NCI-H1417 treated with DMSO at 0.1 percent for 48 hours (cell line): Measurements from ENCODE around the gene KNG1.
"Not testable (repeated sequence)": the region's sequence is repeated elsewhere in the genome, so short reads cannot be mapped to it uniquely, and the experiment has no call there.

Experiments
- DNase-seq: peaks from one replicate; lab custom pipeline; 2025; lab: John Stamatoyannopoulos, UW

KNG1 gene

DNA sequence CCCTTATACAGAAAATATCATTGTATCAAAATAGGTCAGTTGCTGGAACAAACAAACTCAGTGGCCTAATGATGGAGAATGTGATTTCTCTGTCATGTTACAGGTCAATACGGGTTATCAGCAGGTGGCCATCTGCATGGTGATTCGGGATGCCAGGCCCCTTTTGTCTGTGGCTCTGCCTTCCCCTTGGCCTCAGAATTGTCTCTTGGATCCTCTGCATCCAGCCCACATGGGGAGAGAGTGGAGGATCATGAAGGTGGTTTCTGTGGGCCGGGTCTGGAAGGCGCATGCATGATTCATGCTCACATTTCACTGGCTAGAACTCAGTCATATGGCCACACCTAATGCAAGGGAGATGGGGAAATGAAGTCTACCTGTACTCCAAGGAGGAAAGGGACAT is 6.5 kb upstream of the KNG1 start:
- not testable (repeated sequence) for DNase-seq

DNA sequence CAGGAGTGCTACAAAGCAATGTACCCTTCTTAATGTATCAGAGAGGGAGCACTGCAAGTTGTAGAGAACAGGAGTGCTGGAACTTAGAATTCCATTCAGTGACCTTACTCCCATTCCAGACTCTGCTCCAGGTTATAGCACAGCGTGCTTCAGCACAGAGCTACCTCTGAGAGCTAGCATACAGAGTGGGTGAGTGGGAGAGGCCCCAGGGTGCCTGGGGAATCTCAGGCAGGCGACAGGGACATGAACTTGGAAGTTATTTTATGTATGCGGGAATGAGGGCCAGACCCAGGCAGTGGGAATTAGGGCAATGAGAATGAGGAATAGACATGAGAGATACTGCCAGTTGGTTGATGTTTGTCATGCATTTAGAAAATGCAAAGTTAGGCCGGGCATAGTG is 3.7 kb upstream of the KNG1 start:
- no peak for DNase-seq

DNA sequence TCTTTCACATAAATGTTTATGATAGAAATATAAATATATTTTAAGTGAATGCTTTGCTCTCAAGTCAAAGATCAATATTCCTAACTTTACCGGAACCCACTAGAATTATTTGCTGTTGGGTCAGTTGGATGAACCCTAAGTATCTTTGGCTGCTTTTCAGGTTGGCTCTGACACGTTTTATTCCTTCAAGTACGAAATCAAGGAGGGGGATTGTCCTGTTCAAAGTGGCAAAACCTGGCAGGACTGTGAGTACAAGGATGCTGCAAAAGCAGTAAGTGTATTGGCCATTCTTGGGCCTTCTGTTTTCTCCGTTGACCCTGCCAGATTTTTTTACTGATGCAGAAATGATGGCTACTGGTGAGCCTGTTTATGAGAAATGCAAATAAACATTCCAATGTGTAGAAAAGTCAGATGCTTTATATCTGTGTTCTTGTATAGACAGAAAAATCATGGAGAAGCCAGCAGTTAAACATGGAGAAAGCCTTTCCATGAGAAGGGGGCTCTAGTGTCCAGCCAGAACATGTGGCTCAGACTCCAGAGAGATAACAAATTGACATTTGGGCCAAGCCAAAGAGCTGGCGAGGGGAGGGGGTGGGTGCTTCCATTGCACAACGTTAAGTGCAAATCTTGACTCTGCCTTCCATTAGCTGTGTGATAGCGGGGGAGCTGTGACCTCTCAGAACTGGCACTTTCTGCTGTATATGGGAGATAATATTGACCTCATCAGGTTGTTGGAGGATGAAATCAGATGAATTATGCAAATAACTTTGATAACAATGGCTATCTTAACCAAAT is 3.0 kb downstream of the KNG1 start:
- no peak for DNase-seq

DNA sequence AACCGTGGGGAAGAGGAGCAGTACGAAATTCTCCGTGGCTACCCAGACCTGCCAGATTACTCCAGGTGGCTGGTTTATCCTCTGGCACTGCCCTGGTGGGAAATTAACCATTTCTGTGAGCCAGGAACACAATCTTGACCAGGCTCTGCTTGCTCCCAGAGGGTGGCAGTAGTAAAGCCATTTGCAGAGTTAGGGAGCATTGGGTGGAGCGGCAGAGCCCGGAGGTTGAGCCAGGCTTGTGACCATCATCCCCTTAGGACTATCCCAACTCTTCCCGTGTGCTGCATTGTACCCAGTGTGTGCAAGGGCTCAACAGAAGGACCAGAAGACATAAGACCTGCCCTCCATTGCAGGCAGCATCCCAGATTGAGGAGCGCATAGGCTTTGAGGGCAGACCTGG is 5.3 kb downstream of the KNG1 start:
- no peak for DNase-seq

DNA sequence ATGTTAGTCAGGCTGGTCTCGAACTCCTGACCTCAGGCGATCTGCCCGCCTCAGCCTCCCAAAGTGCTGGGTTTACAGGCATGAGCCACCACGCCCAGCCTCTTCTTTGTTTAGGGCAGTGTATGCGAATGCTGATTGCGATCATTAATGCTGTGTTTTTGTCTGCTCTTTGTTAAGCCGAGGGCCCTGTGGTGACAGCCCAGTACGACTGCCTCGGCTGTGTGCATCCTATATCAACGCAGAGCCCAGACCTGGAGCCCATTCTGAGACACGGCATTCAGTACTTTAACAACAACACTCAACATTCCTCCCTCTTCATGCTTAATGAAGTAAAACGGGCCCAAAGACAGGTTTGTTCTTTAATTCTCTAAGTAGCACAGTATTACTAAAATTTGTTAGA is 7.8 kb downstream of the KNG1 start:
- no peak for DNase-seq

DNA sequence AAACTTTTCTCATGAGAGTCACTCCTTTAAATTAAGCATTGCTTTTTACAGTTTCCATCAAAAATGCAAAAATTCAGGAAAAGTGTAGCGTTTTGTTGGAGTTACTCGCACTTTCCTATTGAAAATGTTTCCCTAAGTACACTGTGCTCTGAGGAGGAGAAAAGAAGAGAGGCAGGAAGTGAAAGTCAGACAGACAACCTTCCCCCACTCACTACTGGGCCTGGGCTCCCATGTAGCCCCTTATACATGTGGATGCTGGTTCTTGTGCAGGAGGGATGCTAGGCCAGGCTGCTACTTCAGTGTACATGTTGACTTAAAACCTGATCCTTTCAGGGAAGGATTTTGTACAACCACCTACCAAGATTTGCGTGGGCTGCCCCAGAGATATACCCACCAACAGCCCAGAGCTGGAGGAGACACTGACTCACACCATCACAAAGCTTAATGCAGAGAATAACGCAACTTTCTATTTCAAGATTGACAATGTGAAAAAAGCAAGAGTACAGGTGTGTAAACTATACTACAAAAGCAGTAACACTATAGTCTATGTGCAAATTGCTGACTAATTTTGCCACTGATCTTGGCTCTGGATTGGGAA is 15.1 kb downstream of the KNG1 start:
- DNase-seq, result no peak

DNA sequence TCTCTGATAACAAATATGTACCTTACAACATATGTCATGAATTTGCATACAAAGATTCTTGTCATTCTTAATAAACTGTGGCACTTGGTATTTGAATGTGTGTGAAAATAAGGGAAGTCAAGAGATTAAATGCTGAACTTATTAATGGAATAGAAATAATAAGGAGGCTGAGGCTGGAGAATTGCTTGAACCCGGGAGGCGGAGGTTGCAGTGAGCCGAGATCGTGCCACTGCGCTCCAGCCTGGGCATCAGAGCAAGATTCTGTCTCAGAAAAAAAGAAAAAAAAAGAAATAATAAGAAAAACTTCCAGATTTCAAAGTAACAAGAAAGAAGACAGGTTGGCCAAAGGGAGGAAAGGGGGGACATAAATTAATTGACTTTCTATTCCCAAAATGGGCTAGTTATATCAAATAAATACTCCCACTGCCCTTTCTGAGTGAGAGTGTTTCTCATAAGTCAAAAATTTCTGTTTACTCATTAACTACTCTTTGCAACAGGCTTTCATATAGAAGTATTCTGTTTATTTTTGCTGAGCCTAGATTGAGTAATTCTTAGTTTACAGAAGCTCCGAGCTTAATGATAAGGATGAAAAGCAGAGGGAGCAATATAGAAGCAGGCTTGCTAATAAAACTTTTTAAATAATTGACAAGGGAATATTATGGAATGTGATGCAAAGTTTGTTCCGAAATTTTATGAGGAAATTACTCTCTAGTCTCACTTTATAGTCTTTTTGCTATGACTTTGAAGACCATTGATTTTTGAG is 25.6 kb downstream of the KNG1 start:
- no peak for DNase-seq

DNA sequence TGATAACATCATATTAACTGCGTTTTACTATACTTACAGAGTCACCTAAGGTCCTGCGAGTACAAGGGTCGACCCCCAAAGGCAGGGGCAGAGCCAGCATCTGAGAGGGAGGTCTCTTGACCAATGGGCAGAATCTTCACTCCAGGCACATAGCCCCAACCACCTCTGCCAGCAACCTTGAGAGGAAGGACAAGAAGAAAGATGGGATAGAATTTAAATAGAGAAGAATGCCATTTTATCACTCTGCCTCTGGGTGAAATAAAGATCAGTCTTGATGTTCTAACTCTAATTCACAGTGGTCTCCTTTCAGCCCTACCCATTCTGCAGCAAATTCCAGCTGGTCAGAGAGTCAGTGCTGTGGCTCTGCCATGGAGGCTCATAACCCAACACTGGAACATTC is 26.5 kb downstream of the KNG1 start:
- DNase-seq, result no peak

DNA sequence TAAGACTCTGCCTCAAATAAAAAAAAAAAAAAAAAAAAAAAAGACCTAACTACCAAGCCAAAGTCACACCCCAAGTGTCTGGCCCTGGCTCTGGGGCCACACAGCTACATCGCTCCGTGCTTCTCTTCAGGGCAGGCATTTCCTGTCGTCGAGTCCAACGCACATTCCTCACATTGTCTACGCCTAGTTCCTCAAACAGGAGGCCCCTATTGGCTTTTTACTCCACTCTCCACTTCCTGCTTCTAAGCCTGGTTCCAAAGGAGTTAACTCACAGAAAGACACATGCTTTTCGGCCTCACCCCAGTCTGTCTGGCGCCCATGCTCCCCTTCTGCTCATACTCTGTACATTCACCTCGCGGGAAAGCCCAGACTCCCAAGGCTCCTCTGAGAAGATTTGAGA is 28.8 kb downstream of the KNG1 start:
- no peak for DNase-seq

DNA sequence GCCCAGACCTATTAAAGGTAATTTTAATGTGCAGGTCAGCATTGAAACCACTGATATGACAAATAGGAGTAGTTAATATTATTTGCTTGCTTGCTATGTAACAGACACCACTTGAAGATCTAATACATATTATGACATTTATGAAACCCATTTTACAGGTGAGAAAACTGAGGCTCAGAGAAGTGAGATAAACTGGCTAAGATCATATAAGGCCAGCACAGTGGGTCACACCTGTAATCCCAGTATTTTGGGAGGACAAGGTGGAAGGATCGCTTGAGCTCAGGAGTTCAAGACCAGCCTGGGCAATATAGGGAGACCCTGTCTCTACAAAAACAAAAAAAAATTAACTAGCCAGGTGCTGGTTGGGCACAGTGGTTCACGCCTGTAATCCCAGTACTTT is 33.2 kb downstream of the KNG1 start:
- no peak for DNase-seq

DNA sequence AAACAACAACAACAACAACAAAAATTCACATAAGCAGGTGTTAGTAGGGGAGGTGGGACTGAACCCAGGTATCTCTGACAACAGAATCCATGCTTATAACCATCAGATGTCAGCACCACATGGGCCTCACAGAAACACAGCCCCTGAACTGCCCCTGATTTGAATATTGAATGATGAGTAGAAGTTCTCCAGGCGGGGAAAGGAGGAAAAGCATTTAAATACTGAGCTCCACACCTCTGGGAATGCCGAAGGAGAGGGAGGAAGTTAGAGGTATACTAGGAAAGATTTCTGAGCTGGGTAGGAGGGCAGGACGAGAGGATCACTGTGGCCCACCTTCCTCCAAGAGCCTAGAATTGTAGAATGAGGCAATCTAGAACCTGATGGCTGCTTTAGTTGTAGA is 34.3 kb downstream of the KNG1 start:
- DNase-seq, result no peak

DNA sequence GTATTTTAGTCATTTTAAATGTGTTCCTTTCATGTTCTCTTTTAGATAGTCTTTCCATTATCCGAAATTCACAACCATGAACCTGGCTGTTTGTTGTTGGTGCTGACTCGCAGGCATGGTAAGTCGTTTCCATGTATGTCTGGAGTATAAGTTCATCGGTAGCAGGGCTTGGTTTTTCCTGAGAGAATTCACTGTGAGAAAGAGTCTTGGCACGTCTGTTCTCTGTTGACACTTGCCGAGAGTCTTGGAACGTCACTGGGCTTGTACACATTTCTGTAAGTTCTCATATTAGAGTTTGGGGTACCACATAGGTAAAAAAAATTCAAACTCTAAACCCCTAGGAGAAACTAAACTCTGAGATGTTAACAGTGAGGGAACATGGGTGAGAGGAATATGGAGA is 36.8 kb downstream of the KNG1 start:
- no peak for DNase-seq

DNA sequence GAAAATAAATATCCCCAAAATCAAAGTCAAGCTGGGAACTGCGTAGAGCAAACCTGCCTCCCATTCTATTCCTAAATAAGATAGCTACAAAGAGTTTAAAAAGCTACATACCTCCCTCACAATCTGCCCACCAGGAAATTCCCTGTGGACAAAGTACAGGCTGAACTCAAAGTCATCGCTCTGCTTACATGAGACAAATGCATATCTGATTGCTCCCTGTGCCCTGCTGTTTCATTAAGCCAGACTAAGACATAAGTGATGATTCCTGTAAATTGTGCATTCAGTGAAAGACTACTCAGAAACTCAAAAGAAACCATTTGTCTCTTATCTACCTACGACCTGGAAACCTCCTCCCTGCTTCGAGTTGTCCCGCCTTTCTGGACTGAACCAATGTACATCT is 37.7 kb downstream of the KNG1 start:
- no peak for DNase-seq

DNA sequence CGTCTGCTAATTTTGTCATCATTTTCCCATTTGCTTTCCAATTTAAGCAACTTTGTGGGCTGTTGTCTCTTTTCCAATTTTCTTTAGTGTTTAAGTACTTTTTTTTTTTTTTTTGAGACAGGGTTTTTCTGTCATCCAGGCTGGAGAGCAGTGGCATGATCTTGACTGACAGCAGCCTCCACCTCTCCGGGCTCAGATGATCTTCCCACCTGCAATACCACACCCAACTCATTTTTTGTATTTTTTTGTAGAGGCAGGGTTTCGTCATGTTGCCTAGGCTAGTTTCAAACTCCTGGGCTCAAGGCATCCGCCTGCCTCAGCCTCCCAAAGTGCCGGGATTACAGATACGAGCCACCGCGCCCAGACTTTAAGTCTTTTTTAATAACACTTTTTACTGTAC is 40.1 kb downstream of the KNG1 start:
- DNase-seq, result no peak

DNA sequence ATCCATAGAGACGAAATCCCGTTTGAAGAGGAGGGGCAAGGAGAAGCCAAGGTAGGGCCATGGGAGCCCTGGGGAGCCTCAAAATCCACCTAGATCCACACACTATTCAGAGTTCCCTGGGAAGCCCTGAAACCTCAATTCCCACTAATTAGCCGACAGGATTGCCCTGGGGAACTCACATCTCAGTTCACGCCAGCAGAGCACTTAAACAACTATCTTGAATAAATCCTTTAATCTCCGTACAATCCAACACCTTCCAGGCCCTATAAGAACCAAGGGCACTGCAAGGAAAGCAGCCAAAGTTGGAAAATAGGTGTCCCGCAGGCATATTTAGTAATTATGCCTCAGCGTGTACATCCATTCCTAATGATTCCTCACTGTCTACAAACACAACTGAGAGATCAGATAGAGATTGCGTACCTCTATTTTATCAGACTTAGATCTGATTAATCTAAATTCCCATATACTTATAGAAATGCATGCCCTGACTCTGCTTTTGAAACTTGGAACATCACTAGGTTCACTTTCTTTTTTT is 40.6 kb downstream of the KNG1 start:
- no peak for DNase-seq

DNA sequence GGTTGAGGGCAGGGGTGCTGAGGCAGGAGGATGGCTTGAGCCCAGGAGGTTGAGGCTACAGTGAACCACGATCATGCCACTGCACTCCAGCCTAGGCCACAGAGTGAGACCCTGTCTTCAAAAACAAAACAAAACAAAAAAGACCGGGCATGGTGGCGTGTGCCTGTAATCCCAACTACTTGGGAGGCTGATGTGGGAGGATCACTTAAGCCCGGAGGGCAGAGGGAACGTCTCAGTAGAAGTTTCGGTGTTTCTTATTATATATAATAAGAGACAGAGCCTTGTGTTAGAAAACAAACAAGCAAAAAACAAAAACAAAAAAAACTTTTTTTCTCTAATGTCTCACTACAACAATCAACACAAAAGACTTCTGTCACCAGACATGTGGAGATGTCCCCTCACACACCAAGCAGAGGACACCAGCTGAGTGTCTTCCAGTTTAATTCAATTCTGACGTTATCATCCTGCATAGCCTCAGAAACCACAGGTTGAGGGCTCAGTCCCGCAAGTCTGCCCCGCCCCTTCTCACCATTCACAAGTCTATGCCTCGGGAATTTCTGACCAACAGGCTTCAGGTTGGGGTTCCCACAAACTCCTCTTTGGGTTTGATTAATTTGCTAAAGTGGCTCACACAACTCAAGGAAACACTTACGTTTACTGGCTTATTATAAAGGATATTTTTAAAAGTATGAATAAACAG is 42.2 kb downstream of the KNG1 start:
- no peak for DNase-seq

DNA sequence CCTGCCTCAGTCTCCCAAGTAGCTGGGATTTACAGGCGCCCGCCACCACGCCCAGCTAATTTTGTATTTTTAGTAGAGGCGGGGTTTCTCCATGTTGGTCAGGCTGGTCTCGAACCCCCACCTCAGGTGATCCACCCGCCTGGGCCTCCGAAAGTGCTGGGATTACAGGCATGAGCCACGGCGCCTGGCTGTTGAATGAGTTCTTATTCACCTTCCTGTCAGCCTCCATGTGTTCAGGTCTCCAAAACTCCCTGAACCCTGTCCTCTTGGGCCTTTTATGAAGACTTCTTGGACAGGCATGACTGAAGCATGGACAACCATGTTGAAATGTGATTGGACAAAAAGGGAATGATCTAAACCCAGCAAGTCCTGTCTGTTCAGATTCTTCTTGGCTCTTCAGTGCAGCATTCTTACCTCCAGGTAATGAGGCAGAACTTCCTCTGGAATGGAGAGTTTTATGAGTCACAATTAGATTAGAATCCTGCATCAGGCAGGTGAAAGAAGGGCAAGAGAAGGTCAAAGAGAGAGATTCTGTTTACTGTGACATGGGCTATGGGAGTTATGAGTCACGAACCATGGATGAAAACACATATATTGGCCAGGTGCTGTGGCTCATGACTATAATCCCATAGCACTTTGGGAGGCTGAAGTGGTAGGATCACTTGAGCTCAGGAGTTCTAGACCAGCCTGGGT is 43.1 kb downstream of the KNG1 start:
- no peak for DNase-seq

DNA sequence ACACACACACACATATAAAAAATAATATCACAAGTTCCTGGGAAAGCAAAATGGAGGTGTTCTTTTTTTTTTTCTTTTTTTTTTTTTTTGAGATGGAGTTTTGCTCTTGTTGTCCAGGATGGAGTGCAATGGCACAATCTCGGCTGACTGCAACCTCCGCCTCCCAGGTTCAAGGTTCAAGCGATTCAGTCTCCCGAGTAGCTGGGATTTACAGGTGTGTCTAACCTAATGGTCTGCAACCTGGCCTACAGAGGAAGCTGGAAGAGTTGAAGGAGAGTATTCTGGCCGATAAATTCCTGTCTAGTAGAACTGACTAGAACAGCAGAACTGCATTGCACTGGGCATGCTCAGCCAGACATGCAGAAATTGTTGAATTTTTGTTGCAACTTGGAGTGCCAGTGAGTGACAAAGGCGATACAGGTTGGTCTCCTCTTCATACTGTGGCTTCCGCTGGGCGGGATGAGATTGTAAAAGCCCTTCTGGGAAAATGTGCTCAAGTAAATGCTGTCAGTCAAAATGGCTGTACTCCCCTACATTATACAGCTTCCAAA is 43.8 kb downstream of the KNG1 start:
- DNase-seq, result no peak

DNA sequence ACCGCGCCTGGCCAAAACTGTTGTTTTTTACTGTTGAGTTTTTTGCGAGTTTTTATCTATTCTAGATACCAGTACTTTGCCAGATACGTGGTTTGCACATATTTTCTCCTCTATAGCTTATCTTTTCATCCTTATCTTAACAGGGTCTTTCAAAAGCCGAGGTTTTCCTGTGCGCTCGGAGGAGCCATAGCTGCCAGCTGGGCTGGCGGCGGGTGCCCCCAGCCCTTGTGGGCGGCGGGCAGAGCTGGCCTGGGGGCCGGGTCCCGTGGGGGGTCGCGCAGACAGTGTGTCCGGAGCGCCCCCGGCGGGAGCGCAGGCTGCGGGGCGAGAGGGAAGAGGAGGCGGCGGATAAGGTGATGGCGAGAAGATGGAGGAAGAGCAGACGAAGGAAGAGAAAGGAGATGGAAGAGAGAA is 55.1 kb downstream of the KNG1 start:
- no peak for DNase-seq

DNA sequence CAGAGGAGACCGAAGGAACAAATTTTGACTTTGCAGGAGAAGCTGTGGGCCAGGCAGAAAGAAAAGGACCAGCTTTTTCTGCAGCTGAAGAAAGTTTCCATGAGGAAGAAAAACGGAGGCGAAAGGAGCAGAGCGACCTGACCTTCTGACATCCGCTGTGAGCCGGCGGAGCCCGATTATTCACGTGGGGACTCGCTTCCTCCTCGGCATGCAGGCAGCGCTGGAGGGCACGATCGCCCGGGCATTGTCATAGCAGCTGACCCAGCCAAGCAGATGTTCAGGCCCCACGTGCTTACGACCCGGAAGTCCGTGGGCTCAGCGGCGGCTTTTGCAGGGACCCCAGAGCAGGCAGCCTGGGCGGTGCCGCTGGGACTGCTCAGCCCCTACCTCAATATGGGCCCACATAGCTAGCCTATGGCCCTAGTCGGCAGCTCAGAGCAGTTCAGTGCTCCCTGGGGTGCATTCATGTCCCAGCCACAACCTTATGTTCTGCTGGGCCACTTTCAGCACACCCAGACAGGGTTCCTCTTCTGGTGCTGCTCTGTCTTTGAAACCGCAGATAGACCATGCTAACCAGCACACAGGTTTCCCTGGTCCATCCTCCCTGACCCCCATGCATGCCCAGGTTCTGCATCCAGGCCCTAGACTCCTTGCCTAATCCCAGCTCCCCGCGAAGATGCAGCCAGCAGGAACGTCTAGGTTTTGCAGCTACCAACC is 55.7 kb downstream of the KNG1 start:
- DNase-seq, result no peak

DNA sequence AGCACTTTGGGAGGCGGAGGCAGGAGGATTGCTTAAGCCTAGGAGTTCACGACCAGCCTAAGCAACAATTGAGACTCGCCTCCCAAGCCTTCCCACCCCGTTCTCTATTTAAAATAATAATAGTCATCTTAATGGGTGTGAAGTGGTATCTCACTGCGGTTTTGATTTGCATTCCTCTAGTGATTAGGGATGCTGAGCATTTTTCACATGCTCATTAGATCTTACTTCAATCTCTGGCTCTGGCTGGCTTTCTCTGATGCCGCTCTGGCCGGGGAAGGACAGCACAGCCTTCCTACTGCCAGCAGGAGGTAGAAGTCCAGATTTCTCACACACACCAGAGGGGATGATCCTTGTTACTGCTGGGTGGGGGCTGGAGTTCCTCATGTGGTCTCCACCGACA is 58.8 kb downstream of the KNG1 start:
- no peak for DNase-seq
